ENCODE measurements around the gene CAPS2.

Gene CAPS2

DNA sequence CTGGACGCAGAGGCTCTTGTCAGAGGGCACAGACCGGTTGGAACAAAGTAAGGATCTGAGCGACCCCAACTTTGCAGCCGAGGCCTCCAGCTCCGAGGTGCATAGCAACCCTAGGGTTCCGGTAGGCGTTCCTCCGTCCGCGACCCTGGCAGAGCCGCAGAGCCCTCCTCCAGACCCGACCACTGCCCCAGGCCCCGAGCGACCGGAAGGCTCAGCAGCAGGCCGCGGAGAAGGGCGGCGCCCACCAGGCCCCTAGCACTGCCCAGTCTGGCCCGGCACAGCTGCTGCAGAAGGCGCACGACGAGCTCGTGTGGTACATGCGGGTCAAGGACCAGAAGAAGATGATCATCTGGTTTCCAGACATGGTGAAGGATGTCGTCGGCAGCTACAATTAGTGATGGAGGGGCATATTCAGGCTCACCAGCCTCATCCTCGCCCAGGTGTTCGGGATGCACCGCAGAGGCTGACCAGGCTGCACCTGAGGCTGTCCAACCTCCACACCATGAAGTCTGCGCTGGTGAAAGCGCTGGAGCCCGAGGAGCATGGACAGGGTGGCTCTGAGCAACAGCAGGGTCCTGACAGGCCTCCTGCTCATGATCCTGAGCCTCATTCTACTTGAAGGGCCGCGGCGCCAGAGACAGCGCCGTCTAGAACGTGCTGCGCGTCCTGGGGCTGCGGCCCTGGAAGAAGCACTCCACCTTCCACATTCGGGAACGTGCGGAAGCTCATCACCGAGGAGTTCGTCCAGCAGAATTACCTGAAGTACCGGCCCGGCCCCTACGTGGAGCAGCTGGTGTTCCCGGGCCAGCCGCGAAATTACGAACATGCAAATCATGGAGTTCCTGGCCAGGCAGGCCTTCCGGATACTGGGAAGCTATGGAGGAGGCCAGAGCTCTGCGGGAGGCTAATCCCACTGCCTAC lies 24.5 kb downstream of the CAPS2 start:
- DNase-seq (ENCODE audit: low read depth), result no peak

DNA sequence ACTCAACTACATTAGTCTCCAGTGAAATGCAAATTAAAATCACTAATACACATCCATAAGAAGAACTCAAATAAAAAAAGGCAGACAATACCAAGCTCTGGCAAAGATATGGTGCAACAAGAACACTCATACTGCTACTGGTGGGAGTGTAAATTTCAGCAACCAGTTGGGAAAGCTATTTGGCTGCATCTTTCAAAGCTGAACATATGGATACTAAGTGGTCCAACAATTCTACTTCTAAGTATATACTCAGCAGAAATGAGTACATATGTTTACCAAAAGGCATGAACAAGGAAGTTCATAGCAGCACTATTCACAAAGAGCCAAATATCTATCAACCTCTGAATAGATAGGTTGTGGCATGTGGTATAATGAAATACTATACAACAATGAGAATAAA lies 27.3 kb downstream of the CAPS2 start:
- DNase-seq (ENCODE audit: low read depth), result no peak

DNA sequence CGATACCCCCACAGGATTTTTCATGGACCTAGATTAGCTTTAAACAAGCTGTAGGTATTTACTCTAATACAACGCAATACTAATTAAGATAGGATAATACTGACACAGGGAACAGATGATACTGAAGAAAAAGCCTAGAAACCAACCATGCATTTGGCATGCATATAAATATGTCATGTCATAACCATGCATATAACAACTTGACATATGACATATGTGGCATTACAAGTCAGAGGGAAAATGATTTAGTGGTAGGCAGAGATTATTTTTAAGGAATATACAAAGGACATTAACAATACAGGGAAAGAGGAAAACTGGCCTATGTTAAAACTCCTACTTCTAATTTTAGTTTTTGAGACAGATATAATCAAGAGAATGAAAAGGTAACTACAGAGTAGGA lies 27.9 kb downstream of the CAPS2 start:
- DNase-seq (ENCODE audit: low read depth), result no peak

DNA sequence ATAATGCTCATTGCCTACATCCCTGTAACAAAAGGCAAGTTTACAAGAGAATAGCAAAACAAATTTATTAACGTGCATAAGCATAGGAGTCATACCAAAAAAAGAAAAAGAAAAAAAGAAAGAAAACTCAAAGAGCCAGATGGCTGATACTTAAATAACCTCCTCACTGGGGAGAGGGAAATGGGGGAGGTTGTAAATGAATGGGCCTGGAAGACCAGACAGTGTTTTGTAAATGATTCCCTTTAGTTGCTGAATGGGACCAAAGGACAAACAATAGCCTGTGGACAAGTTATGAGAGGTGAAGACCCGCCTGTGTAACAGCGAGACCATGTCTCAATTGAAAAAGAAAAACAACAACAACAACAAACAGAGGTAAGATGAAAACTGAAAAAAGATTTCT lies 35.3 kb downstream of the CAPS2 start:
- DNase-seq (ENCODE audit: low read depth), result no peak

GRCh38 chr12:75294336-75294735 lies 35.8 kb downstream of the CAPS2 start:
- no peak for DNase-seq (ENCODE audit: low read depth)

- no peak for DNase-seq (ENCODE audit: low read depth)
Measured at GRCh38 chr12:75291014-75291413, 39.1 kb downstream of the CAPS2 start.

DNA sequence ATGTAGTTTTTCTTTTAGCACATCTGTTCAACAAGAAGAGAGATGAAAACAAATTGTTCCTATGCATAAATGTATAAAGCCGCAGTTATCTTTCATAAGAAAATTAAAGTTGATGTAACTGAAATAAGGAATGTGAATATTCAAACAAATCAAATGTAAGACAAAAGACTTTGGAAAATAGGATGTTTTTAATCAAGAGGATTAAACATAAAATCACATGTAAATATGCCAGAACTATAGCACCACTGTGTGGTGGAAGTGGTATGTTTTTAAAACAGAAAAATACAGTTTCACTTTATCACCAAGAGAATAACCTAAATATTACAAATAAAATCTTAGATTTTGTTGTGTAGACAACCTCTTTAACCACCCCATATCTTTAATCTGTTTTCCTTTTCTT lies 40.4 kb downstream of the CAPS2 start:
- DNase-seq (ENCODE audit: low read depth), result peak; percentile 14

DNA sequence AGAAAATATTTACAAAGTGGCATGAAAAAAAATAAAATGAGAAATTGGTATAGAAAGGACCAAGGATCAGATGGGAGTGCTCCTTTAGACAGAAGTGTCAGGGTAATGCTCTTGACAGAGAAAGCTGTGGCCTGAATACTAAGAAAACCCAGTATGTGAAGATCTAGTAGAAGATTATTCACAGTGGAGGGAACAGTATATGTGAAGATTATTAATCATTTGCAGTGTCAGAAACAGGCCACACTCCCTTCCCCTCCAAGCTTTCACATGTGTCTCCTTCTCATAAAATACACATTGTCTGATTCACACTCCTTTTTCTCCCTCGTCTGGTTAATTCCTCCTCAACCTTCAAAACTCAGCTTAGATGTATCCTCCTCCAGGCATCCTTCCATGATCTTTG lies 41.3 kb downstream of the CAPS2 start:
- no peak for DNase-seq (ENCODE audit: low read depth)

- no peak for DNase-seq (ENCODE audit: low read depth)
Measured at GRCh38 chr12:75275702-75276101, 54.4 kb downstream of the CAPS2 start.

GRCh38 chr12:75271576-75271975 lies 58.5 kb downstream of the CAPS2 start:
- no peak for DNase-seq (ENCODE audit: low read depth)

DNA sequence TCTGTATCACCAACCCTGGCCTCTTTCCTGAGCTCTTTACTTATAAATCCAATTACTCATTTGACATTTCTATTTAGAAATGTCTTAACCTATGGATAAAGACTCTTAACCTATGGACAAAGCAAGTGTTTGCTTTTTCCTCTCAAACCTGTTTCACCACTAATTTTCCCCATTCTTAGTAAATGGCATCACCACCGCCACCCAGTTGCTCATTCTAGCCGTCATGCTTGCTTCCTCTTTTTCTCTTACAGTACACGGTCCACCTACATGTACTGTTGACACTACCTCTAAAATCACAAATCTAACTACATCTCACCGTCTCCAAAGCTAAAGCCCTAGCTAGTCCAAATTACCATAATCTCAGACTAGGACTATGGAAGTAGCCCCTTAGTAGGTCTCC lies 60.0 kb downstream of the CAPS2 start:
- DNase-seq (ENCODE audit: low read depth), result no peak

DNA sequence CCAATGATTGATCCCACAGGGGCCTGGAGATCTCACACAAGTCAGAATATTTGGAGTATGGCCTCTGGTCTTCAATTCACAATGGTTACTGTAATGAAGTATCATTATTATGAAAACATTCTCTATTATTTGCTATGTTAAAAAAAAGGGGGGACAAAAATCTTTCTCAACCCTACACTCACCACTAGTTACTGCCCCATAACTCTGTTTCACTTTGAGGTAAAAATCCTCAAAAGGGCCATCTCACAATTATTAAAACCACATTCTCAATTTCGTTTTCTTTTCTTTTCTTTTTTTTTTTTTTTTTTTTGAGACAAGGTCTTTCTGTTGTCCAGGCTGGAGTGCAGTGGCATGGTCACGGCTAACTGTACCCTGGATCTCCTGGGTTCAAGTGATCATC lies 60.9 kb downstream of the CAPS2 start:
- no peak for DNase-seq (ENCODE audit: low read depth)

- no peak for DNase-seq (ENCODE audit: low read depth)
Measured at GRCh38 chr12:75260316-75260715, 69.8 kb downstream of the CAPS2 start.

- no peak for DNase-seq (ENCODE audit: low read depth)
Measured at GRCh38 chr12:75259143-75259542, 71.0 kb downstream of the CAPS2 start.

GRCh38 chr12:75257510-75257909 lies 72.6 kb downstream of the CAPS2 start:
- no peak for DNase-seq (ENCODE audit: low read depth)

- DNase-seq (ENCODE audit: low read depth), result no peak
Measured at GRCh38 chr12:75245108-75245507, 85.0 kb downstream of the CAPS2 start.

- no peak for DNase-seq (ENCODE audit: low read depth)
Measured at GRCh38 chr12:75239987-75240386, 90.1 kb downstream of the CAPS2 start.

GRCh38 chr12:75236206-75236605 lies 93.9 kb downstream of the CAPS2 start:
- no peak for DNase-seq (ENCODE audit: low read depth)

GRCh38 chr12:75227132-75227531 lies 103.0 kb downstream of the CAPS2 start:
- DNase-seq (ENCODE audit: low read depth), result no peak
